Femur (tissue), 1 donor: Measurements from ENCODE around the gene GIMAP2.
"Not testable (repeated sequence)": the region's sequence is repeated elsewhere in the genome, so short reads cannot be mapped to it uniquely, and the experiment has no call there.

ENCODE experiments used
- DNase-seq: peaks from one replicate; pipeline ENCODE4 v3.0.0-alpha.2; 2017

Gene GIMAP2

DNA sequence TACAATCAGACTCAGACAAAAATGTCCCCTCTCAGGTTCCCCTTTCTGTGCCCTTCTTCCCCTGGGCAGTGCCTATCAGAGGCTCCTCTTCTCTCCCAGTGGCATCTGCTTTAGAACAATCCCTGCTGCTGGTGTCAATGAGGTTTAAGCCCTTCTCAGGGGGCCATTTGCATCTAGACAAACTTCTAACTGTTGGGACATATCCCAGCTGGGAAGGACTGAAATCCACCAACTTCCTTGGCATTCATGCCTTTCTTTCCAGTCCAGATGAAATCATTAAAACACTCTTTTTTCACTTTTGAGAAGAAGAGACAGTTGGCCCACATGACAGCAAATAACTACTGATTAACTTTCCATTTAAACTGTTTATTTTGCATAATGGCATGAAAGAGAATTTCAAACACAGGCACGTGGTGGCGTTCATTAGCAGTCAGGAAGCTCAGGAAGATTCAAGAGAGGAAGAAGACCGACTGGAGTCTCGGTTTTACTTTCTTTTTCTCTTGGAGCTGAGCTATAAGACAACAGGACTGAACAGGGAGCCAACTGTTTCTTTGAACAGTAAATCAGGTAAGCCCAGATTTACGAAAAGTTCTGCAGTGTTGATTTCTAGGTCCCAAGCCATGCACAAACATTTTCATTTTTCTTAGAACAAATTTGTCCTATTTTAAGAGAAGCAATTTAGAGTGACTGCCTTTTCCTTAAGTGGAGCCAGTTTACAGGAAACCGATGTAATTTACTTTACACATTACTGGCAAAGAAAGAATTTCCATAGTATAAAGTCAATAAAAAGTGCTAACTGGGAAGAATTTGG lies at the start of gene GIMAP2:
GIMAP2 (plus strand) TSS at position 488 of the 811 bp plus-strand sequence. CDS start 1,354 bp downstream, outside the sequence.
- DNase-seq = no peak

DNA sequence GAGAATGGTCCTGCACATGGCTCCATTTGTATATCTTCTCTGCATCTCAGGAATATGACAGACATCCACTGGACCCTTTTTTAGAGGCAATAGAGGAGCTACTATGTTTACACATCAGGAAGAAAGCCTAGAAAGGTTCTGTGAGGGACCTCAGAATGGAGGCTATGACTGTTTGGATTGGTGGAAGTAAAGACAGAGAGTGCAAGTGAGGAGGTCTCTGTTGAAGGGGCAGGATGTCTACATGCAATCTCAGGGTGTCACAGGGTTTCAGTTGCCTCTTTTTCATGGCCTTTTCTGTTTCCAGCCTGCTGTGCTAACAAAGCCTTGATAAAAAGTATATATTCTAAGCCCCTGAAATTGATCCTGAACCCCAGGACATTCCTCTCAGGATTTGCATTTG lies 43.7 kb upstream of the GIMAP2 start:
- DNase-seq = no peak

DNA sequence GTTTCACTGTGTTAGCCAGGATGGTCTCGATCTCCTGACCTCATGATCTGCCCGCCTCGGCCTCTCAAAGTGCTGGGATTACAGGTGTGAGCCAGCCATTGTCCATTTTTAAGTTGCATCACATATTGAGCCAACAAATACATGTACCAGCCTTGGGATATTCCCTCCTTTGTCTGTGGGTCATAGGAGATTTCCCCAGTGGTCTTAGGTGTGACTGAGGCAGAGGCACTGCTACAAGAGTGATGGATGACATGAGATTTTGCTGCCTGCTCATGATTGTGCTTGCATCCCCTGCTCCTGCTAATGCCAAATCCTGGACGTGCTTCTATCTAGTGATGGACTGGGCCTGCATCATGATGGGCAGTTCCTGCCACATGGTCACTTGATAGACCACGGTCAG lies 42.6 kb upstream of the GIMAP2 start:
- DNase-seq = no peak

DNA sequence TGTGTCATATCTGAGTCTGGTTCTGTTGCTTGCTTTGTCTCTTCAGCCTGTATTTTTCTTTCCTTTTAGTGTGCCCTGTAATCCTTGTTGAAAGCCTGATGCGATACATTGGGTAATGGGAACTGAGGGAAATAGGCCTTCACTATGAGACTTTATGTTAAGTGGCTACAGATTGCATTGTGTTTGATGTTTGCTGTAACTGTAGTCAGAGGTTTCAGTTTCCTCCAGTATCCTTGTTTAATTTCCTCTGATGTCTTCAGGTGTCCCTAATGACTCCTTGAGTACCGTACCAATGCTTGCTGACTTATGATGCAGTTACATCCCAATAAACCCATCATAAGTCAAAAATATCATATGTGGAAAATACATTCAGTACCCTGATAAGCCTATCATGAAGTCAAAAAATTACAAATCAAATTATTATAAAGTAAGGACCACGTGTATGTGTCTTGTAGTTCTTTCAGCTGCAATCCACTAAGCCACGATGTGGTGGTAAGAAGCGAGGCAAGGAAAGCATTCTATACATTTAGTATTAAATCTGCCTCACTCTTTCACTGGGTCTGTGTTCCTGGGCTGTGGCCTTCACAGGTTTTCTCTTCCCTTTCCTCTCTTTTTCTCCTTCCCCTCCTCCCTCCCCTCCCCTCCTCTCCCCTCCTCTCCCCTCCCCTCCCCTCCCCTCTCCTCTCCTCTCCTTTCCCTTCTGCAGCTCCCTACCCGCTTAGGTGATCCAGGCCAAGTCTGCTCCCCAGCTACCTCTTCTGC lies 40.1 kb upstream of the GIMAP2 start:
- DNase-seq = no peak

DNA sequence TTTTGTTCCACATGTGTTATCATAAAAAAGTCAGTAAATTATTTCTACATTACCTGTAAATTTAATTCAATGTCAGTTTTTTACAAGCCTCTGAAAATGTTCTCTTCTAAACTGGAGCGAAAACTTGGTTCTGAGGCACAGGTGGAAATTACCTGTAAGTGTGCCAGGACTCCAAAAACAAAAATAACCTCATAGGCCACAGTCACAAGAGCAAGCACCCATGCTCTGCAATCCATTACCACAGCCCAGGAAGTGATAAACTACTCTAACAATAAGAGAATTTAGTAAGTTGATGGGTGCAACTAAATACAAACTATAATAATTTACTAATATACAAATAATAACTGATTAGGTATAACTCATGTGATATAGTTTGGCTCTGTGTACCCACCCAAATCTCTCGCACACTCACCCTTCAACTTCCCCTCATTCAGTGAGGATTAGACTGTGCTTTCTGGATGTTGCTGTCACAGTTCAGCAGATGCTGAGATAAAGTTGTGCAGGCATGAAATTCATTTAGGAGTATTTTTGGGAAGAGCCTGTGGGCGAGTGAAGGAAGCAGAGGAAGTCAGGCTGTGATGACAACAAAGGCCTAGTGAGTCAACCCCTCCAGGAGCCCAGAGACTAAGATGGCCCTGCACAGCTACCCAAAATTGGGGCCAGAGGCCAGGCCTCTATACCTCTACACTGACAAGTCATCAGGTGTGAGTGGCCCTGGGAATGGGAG lies 37.0 kb upstream of the GIMAP2 start:
- no peak for DNase-seq

DNA sequence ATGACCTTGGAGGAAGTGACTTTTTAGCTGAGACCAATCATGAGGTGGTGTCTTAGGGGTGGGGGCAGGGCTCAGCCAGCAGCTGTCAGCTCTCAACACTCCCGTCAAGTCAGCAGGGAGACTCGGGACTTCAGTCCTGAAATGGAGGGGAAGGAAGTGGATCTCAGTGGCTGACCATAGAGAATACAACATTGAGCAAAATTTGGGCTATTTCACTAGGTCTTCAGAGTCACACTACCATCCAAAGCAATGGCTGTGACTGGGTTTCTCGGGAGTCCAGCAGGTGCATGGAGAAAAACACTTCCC lies 36.5 kb upstream of the GIMAP2 start:
- DNase-seq = no peak

DNA sequence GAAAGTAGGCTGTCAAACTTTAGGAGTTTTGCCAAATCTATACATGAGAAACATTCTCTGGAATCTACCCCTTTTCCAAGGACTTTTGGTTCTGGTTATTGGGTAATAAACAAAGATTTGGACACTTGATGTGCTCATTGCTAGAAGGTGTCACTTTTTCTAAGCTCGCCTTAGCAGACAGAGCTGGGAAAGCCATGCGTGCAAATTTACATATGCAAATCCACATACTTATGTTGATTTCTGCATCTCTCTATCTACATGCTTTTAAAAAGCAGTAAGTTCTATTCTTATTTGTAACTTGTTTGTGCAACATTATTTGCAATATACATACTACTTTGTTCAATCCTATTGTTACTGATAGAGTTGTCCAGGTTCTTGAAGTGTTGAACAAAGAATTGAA lies 30.8 kb upstream of the GIMAP2 start:
- DNase-seq = no peak

DNA sequence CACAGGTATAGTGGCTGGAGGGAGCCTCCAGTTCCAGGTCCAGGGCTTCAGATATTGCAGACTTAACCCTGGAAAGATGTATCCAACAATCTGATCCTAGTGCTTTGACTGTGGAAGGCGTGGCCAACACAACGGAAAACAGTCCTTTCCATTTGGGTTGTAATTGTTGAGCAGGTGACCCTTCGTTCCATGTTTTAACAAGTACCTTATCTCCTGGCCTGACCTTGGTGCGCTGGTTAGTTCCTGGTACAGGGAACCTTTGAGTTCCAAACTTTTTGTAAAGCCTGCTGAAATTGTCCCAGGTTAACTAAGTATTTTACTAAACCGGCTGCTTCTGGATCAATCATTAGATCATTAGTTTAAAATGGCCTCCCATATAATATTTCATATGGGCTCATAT lies 29.5 kb upstream of the GIMAP2 start:
- DNase-seq = no peak

DNA sequence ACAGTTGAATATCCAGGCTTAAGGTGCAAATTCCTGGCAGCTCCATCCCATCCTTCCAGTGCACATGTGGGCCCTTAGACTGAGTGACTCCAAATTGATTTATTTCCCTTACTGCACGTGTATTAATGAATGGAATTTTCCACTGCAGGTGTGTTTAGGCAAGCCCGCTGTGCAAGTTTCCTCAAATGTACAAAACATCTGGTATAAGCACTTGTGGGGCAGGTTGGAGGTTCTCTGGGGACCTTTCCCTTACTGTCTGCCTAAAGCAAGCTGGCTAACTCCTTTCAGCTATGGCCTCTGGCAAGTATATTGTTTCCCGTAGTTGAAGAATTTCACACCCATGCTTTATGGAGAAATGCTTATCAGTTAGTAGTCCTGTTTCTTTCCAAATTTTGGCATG lies 28.0 kb upstream of the GIMAP2 start:
- no peak for DNase-seq

DNA sequence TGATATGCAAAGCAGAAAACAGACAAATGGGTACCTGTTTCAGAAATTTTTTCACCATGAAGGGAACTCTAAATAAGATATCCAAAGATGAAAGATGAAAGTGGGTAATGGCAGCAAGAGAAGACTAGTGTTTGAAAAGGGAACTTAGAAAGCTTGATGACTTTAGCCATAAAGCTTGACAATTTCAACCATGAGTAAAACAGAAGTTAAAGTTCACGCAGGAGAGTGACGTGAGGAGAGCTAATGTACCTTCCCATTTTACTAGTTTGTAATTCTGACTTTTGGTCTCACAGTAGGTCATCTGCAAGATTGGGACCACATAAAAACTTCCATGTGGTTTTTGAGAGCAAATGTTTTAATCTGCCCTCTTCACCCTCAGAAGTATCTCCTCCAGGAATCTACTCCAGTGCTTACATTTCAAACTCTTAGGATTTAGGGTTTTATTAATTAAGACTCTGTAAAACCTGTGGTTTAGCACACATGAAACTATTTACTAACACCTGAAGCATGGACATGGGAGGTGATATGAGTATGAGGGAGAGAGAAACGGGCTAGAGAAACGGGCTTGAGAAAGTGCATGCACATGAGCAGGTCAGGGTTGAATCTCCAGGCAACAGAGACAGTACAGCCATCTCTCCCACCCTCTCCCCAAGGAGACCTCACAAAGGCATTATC lies 24.4 kb upstream of the GIMAP2 start:
- DNase-seq = no peak

DNA sequence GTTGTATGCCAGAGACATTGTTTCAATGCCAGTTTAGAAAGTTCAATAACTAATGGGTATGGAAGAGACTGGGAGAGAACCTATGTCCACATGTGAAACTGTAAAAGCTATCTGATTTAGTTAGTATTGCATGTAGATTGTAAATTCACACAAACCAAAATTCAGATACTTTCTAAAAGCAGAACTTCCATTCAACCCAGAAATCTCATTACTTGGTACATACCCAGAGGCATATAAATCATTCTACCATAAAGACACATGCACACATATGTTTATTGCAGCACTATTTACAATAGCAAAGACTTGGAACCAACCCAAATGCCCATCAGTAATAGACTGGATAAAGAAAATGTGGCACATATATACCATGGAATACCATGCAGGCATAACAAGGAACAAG lies 22.7 kb upstream of the GIMAP2 start:
- DNase-seq = not testable (repeated sequence)

DNA sequence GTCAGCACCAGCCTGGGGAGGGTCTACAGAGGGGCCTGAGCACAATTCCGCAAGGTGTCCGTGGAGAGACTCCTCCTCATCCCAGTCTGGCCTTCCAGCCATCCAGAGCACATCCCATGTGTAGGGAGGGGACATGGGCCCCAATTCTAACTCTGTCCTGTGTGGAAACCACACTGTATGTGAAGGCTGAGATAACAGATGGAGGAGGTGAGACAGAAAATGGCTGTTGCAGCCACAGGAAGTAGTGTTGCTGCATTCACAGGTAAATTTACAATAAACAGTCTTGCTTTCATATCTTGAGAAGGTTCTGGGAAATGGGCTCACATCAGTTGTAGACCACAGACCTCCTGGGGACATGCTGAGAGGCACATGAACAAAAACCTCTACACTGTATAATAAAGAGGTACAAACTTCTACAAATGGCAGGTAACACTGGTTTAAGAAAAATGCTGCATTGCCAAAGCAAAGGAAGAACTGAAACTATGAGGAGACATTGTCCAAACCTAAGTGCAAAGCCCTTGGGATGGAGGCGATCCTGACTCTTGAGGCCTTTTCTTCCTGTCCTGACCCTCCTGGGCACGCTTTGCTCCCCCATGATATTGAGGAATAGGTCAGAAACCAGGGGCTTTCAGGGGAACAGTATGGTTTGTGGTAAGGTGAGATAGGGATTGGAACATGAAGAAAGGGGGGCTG lies 21.6 kb upstream of the GIMAP2 start:
- no peak for DNase-seq

DNA sequence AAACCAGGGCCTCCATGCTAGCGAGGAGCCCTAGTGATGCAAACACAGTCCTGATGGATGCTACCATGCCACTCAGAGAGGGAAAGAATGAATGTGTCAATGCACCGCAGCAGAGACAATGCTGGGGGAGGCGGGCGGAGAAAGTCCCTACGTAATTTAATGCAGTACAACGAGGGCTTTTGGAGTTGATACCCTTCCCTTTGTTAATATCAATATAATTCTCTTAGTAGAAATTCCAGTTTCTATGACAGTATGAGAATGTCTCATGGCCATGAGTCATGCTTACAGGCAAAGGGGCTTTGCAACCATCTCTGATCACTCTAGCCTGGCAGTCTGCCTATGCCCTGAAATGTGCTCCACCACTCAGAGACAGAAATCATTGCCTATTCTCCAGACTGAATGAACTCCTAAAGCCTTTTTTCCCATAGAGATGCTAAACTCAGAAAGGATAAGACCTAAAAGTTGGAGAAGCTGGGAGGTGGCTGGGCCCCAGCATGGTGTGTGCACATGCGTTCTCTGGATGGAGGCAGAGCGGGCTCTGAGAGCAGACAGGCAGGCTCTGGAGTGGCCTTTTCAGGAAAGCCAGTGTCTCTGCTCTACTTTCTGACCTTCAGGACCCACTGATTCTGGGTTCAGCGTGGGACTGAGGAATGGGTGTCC lies 20.3 kb upstream of the GIMAP2 start:
- DNase-seq = no peak

DNA sequence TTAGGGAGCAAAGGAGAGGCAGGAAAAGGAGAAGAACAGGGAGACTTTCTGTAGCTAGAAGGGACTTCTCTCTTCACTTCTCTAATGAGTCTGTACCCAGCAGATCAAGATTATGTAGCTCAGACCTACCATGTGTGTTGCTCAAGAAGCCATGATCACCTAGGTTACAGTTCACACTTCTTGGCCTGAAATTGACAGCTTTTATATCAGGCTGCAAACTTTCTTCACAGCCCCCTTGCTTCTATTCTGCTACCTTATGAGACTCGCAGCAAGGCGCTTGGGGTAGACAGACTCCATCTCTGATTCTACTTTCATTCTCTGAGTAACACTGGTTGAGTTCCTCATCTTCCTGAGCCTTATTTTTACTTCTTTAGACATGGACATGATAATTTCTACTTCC lies 19.6 kb upstream of the GIMAP2 start:
- no peak for DNase-seq

DNA sequence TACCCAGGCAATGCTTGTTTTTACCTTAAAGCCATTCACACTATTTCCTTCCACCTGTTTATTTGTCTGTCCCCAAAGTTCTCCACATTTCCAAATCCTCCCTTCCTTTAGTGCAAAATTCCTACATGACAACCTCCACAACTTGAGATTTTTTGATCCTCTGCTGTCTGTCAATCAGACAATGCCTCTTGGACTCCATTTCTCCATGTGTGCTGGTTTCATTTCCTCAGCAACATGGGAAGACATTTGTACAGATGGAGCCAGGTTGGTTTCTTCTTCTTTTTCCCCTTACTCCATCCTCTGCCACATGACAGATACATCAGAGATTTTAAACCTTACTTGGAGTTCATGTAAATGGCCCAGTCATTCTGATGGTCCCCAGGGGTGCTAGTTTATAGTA lies 19.1 kb upstream of the GIMAP2 start:
- no peak for DNase-seq

DNA sequence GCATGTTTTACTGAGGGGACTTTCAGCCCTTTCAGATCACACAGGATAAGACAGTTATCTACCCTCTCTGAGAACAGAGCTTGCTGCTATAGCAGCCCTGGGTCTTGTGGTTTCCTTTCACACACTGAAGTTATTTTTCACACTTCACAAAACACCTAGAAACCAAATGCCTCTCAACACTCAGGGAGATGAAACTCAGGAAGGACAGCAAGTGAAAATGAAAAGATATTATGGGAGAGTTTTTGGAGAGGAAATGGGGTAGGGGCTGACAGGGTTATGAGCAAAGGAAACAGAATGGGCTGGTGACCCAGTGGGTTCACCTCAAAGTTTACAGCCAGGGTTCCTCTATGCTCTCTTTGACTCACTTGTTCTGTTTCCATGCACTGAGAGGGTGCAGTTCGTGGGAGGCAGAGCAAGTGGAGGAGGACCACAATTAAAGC lies 17.0 kb upstream of the GIMAP2 start:
- no peak for DNase-seq

DNA sequence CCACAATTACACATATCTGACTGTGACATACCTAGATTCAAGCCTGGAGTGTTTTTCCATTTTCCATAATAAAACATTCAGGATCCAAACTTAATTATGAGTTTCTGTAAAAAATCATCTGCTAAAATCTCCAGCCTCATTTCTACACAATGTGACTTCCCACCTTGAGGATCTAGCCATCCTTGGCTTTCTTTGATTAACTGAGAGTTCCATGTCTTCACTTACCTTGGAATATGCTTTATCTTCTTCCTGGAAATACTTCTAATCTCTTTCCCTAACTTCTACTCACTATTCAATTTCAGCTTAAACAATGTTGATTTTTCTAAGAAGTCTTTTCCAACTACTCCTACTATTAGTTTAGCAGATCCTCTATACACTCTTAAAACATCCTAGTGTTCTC lies 16.5 kb upstream of the GIMAP2 start:
- DNase-seq = no peak

DNA sequence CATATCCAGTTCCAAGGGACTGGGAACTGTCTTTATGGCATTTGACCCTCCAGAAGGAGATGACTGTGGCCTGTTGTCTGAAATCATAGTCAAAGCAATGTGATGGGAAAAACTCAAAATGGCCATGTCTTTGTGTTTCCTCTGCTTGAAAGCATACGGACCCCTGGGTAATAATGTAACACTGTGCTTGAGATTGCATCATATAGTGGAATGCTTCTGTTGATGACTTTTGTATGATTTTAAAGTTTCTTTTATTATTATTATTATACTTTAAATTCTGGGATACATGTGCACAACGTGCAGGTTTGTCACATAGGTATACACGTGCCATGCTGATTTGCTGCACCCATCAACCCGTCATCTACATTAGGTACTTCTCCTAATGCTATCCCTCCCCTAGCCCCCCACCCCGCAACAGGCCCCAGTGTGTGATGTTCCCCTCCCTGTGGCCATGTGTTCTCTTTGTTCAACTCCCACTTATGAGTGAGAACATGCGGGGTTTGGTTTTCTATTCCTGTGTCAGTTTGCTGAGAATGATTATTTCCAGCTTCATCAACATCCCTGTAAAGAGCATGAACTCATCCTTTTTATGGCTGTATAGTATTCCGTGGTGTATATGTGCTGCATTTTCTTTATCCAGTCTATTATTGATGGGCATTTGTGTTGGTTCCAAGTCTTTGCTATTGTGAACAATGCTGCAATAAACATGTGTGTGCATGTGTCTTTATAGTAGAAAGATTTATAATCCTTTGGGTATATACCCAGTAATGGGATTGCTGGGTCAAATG lies 13.5 kb upstream of the GIMAP2 start:
- not testable (repeated sequence) for DNase-seq

DNA sequence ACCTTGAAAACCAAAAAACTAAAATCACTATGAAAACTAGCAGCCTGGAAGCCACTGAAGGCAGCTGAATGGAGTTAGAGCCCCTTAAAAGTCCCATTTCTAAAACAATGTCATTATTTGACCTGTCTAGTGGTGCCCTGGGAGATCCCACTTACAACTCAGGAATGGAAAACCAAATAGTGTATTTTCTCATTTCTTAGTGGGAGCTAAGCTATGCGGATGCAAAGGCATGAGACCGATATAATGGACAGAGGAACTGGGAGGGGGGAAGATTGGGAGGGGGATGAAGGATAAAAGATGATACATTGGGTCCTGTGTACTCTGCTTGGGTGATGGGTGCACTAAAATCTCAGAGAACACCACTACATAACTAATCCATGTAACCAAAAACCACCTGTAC lies 9.8 kb upstream of the GIMAP2 start:
- DNase-seq = no peak

DNA sequence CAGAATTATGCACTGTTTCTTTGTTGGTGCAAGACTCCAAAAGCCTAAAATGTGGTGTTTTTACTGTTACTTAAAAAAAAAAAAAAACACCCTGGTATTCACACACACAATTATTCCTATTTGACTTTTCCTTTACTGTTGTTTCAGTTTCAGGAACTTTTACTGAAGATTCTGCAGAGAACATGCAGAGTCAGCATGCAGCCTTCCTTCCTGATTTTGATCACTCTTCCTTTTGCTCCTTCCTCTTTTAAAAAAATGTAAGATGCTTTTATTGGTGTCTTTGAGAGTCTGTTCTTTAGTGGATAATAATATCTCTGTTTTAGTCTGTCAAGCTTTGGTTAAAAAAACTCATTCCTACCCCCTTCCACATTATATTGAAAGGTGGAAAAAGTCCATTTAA lies 9.2 kb upstream of the GIMAP2 start:
- DNase-seq = not testable (repeated sequence)

DNA sequence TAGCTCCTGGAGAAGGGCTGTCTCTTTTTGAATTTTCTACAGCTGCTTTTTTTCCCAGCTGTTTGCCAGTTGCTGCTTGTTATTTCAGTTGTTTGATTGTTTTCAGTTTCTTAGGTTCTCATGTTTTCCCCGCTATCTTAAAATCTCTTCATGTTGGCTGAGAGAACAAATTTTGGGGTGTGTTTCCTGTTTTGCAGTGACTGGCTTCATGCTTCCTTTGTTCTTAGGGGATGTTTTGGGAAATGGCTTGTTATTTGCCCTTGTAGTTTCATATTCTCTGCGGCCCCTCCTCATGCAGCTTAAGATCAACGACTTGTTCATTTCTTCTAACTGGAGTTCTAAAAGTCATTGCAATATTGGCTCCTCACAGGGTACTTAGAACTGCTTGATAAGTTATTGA lies 8.7 kb upstream of the GIMAP2 start:
- DNase-seq = not testable (repeated sequence)
